Raji (cell line): Measurements from ENCODE around the gene CCDC3.

ENCODE experiments used
- POLR2A ChIP-seq: IDR thresholded peaks from 2 replicates; pipeline ENCODE4 v1.6.1; 2011; ENCODE audit warnings: low read depth, low read length, control low read depth; ENCODE audit not compliant: insufficient read depth

The CCDC3 gene

GRCh38 chr10:13001041-13001886 is at the start of gene CCDC3:
TSS of gene CCDC3 (minus strand) at chr10:13001713. CDS start at chr10:13001570, 143 bp downstream.
- no peak for TF ChIP-seq POLR2A

DNA sequence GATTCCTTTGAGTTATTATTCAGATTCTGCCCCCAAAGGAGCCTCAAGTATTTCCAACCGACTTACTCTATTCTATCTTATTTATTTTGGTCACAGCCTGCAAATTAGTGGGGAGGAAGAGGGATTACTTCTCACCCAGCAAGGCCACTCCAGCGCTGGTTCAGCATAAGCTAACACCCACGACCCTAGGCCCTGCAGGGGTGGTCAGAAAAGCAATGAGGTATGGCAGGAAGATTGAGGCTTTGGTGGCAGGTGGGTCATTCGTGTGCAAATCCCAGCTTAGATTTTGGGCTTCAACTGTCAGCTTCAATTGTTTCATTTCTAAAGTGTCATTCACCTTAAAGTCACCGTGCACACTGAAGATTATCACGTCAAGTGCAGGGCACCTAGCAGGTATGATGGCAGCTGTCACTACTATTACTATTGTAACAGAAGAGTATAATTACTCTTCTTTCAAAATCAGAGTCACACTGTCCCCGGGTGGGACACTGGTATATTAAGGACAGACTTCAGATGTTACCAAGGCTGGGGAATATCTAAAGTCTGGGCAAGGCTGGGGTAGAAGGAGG is 49.7 kb upstream of the CCDC3 start:
- no peak for TF ChIP-seq POLR2A

GRCh38 chr10:13049774-13050420 is 48.4 kb upstream of the CCDC3 start:
- no peak for TF ChIP-seq POLR2A

GRCh38 chr10:13048762-13049161 is 47.2 kb upstream of the CCDC3 start:
- no peak for TF ChIP-seq POLR2A

- no peak for TF ChIP-seq POLR2A
Observed at GRCh38 chr10:13047529-13048206, 46.2 kb upstream of the CCDC3 start.

DNA sequence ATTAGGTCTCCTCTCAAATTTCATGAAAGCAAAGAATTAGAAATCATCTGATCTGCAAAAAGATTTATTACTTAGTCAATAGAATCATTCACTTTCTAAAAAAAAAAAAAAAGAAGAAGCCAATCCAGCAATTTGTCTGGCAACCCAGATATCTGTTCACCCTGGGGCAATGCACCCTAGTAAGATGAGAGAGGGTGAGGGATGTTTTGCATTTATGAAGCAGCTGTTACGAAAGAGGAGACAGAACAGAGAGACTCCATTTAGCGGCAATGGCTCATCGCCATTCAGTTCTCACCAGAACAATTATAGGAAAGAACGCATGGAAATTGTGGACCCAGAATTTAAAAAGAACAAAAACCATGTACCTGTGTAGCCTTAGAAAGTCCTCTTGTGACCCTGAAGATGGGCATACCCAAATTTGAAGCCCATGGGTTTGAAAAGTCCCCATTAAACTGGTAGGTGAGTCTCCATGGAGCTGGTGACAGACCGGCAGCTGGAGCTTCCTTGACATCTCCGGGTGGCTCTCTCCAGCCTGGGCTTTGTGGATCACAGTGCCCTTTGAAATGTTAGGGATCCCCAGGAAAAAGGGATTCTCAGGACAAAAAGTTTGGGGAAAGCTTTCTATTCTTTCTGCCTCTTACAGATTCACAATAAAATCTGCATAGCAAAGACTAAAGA is 45.5 kb upstream of the CCDC3 start:
- no peak for TF ChIP-seq POLR2A

GRCh38 chr10:13043520-13043919 is 42.0 kb upstream of the CCDC3 start:
- no peak for TF ChIP-seq POLR2A

- TF ChIP-seq POLR2A: no peak
Observed at GRCh38 chr10:13039761-13040160, 38.2 kb upstream of the CCDC3 start.

GRCh38 chr10:13038391-13038790 is 36.9 kb upstream of the CCDC3 start:
- TF ChIP-seq POLR2A: no peak

DNA sequence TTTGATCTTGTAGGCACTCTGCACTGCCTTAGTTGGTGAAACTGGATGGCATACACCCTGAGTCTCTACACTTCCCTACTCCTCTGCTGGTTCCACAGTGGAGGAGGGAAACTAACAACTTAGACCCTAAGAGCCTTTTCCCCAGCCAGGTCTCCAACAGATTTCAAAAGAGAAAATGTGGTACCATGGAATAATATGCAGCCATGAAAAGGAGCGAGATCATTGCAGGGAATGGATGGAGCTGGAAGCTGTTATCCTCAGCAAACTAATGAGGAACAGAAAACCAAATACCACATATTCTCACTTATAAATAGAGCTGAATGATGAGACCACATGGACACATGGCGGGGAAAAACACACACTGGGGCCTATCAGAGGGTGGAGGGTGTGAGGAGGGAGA is 36.3 kb upstream of the CCDC3 start:
- no peak for TF ChIP-seq POLR2A

DNA sequence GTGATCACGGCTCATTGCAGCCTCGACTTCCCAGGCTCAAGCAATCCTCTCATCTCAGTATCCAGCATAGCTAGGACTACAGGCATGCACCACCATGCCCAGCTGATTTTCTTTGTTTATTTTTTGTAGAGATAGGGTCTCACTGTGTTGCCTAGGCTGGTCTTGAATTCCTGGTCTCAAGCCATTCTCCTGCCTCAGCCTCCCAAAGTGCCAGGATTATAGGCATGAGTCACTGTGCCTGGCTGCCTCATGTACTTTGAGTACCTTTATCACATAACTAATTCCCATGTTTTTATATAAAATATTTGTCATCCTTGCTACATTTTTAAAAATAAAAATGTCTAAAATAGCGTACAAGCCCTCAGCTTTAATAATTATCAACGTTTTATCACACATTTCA is 35.3 kb upstream of the CCDC3 start:
- no peak for TF ChIP-seq POLR2A

GRCh38 chr10:13026873-13027272 is 25.4 kb upstream of the CCDC3 start:
- no peak for TF ChIP-seq POLR2A

- no peak for TF ChIP-seq POLR2A
Observed at GRCh38 chr10:13023754-13024153, 22.2 kb upstream of the CCDC3 start.

- TF ChIP-seq POLR2A: no peak
Observed at GRCh38 chr10:13019280-13019679, 17.8 kb upstream of the CCDC3 start.

- TF ChIP-seq POLR2A: no peak
Observed at GRCh38 chr10:13018171-13018570, 16.7 kb upstream of the CCDC3 start.
